GM21723 (cell line): ENCODE measurements around the gene DSC3.

Experiments
- ATAC-seq: cut with Tn5 transposase; IDR thresholded peaks from one replicate; pipeline ENCODE4 v1.9.1; 2021; ENCODE audit warnings: mild to moderate bottlenecking, moderate library complexity; ENCODE audit not compliant: unreplicated experiment

Gene DSC3

DNA sequence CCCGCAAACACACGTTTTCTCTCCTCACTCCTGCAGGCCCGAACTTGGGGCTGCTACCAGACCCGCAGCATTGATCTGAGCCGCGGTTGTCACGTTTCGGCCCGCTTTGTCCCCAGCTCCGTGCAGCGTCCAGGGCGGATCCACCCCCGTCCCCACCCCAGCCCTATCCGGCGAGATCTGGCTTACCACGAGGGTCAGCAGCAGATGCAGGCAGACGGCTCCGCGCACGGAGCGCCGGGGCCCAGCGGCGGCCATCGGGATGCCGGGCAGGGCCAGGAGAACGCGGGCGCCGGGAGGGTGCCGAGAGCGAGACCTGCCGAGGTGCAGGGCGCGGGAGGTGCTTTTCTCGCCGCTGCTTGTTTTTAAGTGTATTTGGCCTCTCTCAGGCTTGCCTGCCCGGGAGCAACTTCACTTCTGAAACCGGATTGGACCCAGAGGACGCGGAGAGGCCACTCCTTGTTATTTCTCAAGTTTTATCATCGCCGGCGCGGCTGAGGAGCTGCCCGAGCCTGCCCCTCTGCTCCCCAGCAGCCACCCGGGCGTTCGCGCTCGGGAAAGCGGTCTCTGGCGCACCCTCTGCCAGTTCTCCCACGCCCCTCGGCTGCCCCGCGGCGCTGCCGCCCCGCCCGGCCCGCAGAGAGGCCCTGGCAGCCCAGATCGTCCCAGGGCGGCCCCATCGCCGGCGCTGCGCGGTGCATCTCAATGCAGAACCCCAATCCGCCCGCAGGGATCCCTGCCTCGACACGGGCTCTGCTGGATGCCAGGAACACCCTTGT lies at the start of gene DSC3:
TSS of gene DSC3 (minus strand) at position 337 of the 776 bp plus-strand sequence. CDS start at position 255, 82 bp downstream.
- ATAC-seq: no peak

- no peak for ATAC-seq
Measured at GRCh38 chr18:31091350-31091749, 48.8 kb upstream of the DSC3 start.

DNA sequence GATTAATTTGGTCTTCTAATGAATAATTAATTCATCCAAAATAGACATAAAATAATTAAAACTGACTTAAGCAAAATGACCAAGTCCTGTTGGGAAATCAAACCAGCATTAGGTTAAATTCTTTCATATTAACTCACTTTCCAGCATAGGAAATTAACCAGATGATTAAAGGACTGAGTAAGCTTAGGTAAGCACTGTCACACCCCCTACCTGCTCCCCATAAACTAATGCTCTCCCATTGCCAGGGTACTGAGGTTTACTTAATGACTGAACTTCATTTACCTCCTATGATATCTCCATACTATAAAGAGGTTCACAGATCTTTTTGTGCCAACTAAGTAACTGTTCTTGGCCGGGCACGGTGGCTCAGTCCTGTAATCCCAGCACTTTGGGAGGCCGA lies 46.0 kb upstream of the DSC3 start:
- ATAC-seq: no peak

DNA sequence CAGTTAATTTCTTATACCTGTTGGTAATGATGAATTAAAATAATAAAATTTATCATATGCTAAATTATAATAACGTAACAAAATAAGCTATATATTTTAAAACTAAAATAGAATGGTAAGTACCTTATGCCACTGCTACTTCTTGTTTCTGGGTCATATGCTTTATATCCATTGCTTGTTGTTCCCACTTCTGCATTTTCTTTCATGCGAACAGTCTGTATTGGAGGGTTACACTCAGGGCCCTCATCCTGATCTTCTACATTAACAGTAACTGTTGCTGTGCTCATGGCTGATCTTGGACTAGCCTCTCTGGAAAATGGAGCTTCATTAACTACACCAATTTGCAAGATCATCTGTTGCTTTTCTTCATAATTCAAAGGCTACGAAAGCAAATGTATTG lies 37.4 kb upstream of the DSC3 start:
- no peak for ATAC-seq

GRCh38 chr18:31077878-31078277 lies 35.3 kb upstream of the DSC3 start:
- ATAC-seq: no peak

DNA sequence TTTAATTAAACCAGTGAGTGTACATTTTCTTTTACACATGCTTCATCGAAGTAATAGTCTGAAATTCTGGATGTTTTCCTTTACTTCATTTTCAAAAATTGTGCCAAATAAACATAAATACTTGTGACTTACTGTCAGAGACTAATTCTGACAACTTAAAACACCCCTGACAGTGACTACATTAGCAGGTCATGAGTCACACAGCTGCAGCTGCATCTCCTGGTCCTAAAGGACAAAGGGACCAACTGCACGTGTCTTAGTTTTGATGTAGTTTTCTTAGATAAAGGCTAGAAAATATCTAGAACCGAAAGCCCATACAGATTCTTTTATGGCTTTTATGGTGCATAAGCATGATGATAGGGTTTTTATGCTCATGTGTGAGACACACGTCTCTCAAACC lies 29.6 kb upstream of the DSC3 start:
- ATAC-seq: no peak

GRCh38 chr18:31070206-31070605 lies 27.7 kb upstream of the DSC3 start:
- no peak for ATAC-seq

GRCh38 chr18:31066266-31066665 lies 23.7 kb upstream of the DSC3 start:
- ATAC-seq: no peak

GRCh38 chr18:31065036-31065773 lies 22.7 kb upstream of the DSC3 start:
- ATAC-seq: no peak

DNA sequence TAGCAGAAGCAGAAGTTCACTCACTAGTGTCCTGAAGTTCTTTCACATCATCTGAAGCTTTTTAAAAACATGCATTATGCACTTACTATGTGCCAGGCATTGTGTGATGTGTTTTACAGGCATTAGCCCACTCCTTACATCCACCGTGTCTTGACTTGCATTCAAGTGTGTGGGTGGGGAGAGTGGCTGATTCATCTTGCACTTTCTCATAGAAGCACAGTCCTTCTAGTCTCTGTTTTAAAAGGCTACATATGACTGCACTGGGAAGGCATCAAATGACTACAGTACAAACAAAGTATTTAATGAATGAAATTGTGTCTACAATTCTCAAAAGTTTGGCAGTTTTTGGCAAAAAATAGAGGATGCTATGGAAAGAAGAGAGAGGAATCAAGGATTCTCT lies 21.6 kb upstream of the DSC3 start:
- ATAC-seq: peak; percentile 46

DNA sequence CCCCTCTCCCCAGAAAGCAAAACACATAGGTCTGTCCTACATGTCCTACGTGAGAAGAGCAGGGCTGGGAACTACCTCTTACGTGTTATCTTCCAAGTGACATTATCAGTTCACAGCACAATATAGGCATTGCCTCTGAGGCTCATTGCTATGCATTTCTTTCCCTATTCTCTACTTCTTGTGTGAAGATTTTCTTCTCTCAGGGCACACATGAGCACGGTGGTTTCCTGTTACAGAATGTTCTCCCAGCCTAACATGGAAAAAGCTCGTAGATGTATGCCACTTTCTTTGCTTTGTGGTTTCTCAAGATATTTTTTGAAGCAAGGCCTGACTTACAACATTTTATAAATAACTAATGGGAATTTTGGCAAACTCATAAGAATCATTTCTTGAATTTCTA lies 19.4 kb upstream of the DSC3 start:
- ATAC-seq: no peak

DNA sequence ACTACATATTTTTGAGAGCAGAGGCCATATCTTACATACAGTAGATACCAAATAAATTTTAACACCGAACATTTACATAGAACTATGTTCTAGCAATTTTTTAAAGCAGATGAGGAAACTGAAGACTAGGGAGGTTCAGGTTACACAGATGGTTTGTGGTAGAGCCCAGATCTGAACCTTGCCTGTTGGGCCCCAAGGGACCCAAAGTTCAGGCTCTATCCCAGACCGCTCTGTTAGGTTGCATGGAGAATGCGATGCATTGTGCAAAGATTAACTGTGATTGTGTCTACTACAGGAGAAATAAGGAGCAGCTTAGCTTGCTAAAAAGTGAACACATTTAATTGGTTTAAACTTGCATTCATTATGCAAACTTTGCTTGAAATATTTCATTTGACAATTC lies 16.4 kb upstream of the DSC3 start:
- no peak for ATAC-seq

GRCh38 chr18:31057917-31058316 lies 15.4 kb upstream of the DSC3 start:
- ATAC-seq: no peak

GRCh38 chr18:31057051-31057450 lies 14.5 kb upstream of the DSC3 start:
- ATAC-seq: no peak

GRCh38 chr18:31056296-31056695 lies 13.8 kb upstream of the DSC3 start:
- ATAC-seq: no peak

GRCh38 chr18:31050635-31051034 lies 8.1 kb upstream of the DSC3 start:
- ATAC-seq: no peak

GRCh38 chr18:31049189-31049588 lies 6.6 kb upstream of the DSC3 start:
- ATAC-seq: no peak

DNA sequence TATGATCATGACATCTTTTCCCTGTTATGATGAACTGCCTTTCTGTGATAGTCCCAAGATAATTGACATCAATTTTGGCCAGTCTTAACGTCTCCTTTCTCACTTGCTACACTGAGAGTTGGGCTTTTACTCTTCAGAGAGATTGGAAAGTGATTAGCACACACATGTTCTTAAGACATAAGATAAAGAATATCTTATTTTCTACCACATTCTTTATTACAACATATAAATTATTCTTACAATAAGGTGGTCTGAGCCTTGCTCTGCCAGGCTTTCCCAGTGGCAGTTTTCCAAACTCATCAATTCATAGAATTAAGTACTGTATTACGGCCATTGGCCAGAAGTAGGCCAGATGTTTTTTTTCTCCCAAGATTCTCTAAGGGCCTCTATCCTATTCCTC lies 5.7 kb upstream of the DSC3 start:
- ATAC-seq: no peak

DNA sequence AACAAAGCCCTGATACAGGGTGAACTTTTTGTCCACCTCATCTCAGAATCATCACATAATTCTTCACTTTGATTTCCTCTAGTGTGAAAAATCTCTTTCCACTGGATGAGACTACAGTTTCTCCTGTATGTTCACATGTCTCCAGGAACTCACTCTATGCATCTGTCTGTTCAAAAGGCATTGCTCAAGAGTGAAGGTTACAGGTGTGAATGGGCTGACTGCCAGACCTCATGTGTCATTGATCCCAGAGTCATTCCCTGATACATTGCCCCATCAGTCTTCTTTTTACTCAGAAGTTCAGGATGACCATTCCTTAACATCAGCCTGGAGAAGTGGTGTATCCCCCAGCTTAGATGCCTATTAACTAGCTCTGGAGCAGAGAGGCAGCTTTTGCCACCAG lies 4.4 kb upstream of the DSC3 start:
- ATAC-seq: no peak

DNA sequence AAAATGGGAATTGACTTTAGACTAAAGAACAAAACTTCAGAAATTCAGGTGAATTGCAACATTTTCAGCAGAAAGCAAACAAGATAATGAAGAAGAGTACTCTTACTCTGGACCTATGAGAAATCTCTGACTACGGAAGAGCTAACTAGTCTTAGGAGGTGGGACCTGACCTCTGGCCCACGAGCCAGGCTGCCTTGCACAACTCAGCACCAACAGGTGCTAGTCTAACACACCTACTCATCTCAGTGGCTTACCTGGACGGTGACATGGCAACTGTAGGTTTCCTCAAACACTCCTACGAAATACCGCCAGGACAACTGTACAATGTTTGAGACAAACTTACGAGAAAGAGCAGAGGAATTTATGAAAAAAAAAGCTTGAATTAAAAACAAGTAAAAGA lies 3.1 kb upstream of the DSC3 start:
- no peak for ATAC-seq

DNA sequence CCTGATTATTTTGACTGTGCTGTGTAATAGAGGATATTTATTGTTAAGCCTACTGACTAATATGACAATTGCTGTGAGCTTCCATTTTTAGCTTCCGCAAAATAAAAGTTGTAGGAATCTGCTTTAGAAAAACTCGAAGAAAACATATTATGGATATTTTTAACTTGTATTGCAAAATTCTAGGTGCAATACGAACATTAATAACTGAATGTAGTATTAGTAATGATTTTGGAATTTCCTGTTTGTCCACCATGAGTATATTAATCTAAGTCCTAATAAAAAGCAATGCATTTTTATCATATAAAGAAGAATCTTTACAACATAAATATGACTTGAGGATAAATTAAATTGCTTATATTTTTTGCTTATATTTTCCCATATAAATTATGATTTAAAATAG lies 2.4 kb upstream of the DSC3 start:
- no peak for ATAC-seq

DNA sequence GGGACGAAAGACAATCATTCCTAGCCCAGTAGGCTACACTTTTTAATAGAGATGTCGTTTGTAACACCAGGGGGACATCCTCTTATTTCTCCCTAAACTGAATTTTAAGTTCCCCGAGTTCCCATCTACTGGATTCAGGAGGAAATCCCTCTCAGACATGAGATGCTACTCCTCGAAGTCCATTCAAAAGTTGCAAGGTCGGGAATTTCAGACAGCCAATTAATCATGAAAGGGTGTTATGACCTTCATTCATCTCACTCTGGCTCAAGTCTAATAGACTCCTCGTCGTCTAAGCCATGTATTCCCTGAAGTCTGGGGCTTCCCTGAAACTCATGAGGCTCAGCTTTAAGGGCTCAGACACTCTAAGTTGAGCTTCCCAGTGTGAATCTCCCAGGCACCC lies 1.2 kb upstream of the DSC3 start:
- ATAC-seq: no peak

DNA sequence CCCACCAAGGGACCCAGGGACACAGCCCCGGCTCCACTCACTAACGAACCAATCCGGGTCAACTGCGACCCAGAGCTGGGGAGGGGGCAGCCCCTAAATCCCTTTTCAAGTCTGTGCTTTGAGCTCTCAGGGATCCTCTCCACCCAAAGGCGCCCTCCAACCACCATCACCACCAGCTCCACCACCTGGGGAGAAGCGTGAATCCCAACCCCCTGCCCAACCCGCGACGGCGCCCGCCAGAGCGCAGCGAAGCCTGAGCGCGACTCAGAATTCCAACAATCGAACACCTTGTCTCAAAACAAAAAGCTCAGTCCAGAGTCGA lies 497 bp downstream of the DSC3 start:
- ATAC-seq: no peak
